HFF-Myc (cell line): ENCODE results near the gene NUP210.
"Not testable (repeated sequence)": the region's sequence is repeated elsewhere in the genome, so short reads cannot be mapped to it uniquely, and the experiment has no call there.

Experiments used
- DNase-seq: peaks from one replicate; pipeline ENCODE4 v3.0.0-alpha.2; 2011; ENCODE audit warnings: low read depth; ENCODE audit errors: extremely low read depth
- H3K4me3 ChIP-seq: replicated peaks from 2 replicates; pipeline ENCODE4 v1.5.1; 2011; ENCODE audit warnings: low read depth, mild to moderate bottlenecking, control low read depth, low read length
- TF ChIP-seq, protein P1 (sequence below): IDR thresholded peaks from 2 replicates; pipeline ENCODE4 v1.5.1; 2012; ENCODE audit warnings: mild to moderate bottlenecking, low read depth, low read length, control low read depth; ENCODE audit errors: missing control alignments

Gene NUP210

DNA sequence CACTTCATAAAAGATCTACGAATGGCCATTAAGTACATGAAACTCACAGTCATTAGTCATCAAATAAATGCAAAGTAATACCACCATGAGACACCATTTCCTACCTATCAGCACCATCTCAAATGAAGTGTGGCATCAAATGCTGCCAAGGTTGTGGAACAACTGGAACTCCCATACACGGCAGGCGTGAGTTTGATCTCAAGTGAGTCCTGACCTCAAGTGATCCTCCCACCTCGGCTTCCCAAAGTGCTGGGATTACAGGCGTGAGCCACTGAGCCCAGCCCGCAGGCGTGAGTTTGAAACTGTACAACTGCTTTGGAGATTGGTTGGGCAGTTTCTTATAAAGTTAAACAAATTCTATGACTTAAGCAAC lies 31.2 kb upstream of the NUP210 start:
- TF ChIP-seq, protein P1, sequence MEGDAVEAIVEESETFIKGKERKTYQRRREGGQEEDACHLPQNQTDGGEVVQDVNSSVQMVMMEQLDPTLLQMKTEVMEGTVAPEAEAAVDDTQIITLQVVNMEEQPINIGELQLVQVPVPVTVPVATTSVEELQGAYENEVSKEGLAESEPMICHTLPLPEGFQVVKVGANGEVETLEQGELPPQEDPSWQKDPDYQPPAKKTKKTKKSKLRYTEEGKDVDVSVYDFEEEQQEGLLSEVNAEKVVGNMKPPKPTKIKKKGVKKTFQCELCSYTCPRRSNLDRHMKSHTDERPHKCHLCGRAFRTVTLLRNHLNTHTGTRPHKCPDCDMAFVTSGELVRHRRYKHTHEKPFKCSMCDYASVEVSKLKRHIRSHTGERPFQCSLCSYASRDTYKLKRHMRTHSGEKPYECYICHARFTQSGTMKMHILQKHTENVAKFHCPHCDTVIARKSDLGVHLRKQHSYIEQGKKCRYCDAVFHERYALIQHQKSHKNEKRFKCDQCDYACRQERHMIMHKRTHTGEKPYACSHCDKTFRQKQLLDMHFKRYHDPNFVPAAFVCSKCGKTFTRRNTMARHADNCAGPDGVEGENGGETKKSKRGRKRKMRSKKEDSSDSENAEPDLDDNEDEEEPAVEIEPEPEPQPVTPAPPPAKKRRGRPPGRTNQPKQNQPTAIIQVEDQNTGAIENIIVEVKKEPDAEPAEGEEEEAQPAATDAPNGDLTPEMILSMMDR = no peak
- DNase-seq = no peak
- H3K4me3 ChIP-seq = peak overlapping the region; percentile 50

DNA sequence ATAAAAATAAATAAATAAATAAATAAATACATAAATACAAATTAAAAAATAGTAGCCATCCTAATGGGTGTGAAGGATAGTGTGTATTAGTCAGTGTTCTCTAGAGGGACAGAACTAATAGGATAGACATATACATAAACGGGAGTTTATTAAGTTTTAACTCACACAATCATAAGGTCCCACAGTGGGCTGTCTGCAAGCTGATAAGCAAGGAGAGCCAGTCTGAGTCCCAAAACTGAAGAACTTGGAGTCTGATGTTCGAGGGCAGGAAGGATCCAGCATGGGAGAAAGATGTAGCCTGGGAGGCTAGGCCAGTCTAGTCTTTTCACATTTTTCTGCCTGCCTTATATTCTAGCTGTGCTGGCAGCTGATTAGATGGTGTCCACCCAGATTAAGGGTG lies 22.8 kb upstream of the NUP210 start:
- not testable (repeated sequence) for DNase-seq, H3K4me3 ChIP-seq

DNA sequence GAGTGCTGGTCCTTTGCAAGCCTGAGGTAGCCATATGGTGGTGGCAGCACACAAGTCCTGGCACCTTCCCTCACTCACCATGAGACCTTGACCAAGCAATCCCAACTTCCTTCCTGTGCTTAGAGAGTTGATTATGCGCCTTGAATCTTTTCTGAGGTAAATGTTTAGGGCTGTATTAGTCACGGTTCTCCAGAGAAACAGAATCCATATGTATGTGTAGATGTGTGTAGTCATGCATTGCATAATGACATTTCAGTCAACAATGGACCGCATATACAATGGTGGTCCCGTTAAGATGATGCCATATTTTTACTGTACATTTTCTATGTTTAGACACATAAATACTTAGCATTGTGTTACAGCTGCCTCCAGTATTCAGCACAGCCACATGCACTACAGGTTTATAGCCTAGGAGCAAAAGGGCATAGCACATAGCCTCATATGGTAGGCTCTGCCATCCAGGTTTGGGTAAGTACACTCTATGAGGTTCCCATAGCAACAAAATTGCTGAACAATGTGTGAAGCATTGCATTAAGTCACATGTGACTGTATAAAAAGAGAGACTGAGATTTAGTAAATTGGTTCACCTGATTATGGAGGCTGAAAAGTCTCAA lies 20.2 kb upstream of the NUP210 start:
- TF ChIP-seq, protein P1 = no peak
- DNase-seq = no peak

DNA sequence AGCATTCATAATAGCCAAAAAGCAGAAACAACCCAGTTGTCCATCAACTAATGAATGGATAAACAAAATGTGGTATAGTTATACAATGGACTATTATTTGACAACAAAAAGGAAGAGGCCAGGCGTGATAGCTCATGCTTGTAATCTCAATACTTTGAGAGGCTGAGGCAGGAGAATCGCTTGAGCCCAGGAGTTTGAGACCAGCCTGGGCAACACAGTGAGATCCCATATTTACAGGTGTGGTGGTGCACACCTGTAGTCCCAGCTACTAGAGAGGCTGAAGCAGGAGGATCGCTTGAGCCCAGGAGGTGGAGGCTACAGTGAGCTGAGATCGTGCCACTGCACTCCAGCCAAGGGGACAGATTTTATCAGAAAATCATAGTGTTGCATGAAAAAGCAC lies 16.1 kb upstream of the NUP210 start:
- H3K4me3 ChIP-seq, DNase-seq: not testable (repeated sequence)

More for the DNA sequence above, 20.2 kb upstream of the NUP210 start:
- H3K4me3 ChIP-seq = no peak overlapping the region

DNA sequence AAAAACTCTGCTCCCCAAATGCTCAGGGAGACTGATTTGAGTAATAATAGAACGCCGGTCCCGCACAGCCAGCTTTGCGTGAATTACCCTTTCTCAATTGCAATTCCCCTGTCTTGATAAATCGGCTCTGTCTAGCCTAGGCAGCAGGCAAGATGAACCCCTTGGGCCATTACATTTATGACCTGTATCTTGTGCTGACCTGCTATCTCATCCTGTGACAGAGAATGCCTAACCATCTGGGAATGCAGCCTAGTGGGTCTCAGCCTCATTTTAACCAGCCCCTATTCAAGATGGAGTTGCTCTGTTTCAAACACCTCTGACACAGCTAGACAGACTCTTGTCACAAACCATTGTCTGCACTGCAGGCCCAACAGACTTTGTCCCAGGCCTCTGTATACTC lies 13.8 kb upstream of the NUP210 start:
- TF ChIP-seq, protein P1 = no peak
- DNase-seq = no peak
- no peak overlapping the region for H3K4me3 ChIP-seq

DNA sequence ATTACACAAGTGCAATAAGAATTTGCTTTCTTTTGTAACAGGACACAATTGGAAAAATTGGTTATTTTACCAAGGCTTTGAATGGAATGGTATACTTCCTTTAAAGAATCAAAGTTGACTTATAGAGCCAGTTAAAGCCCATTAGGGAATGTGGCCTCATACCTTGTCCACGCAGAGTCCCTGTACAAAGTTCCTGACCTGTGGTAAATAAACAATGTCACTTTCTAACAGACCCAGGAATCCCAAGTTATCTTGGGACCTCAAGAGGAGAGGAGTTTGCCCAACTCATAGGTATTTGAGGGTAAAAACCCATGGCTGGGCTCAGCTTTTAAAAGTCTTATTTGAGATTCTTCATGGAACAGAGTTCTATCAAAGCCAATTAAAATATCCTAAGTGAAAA lies 12.0 kb upstream of the NUP210 start:
- H3K4me3 ChIP-seq = no peak overlapping the region
- TF ChIP-seq, protein P1 = no peak
- DNase-seq = no peak

DNA sequence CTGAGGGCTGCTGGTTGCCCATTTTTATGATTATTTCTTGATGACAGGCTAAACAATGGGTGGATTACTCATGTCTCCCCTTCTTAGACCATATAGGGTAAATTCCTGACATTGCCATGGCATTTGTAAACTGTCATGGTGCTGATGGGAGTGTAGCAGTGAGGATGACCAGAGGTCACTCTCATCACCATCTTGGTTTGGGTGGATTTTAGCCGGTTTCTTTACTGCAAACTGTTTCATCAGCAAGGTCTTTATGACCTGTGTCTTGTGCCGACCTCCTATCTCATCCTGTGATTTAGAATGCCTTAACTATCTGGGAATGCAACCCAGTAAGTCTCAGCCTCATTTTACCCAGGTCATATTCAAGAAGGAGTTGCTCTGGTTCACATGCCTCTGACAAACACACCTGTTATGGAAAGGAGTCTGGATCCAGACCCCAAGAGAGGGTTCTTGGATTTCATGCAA lies 10.3 kb upstream of the NUP210 start:
- not testable (repeated sequence) for DNase-seq, H3K4me3 ChIP-seq

DNA sequence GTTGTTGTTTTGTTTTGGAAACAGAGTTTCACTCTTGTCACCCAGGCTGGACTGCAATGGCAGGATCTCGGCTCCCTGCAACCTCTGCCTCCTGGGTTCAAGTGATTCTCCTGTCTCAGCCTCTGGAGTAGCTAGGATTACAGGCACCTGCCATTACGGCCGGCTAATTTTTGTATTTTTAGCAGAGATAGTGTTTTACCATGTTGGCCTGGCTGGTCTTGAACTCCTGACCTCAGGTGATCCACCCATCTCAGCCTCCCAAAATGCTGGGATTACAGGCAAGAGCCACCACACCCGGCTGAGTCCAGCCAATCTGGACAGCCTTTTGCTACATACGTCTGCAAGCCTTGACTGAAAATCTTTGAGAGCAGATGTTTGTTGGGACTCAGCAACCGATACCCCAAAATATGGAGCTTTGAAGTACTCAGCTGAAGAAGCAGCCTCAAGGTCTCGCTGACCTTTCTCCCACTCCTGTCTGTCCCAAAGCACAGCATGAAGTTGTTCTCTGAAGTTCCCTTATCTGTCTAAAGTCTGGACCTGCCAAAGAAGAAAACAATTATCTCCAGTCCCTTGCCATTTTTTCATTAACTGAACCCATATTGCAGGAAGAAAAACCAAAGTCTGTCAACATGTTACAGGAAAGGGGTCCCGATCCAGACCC lies 9.6 kb upstream of the NUP210 start:
- H3K4me3 ChIP-seq = no peak overlapping the region
- TF ChIP-seq, protein P1 = no peak
- DNase-seq = no peak

DNA sequence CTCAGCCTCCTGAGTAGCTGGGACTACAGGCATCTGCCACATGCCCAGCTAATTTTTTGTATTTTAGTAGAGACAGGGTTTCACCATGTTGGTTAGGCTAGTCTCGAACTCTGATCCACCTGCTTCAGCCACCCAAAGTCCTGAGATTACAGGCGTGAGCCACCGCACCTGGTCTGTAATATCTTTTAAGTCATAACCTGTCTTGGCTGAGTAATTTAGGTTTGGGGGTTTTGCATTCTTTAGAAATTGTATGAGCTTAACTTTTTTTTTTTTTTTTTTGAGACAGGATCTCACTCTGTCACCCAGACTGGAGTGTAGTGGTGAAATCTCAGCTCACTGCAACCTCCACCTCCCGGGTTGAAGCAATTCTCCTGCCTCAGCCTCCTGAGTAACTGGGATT lies 8.6 kb upstream of the NUP210 start:
- H3K4me3 ChIP-seq, DNase-seq: not testable (repeated sequence)
